ENCODE results near the gene GP1BB.

- TF ChIP-seq SP1 (IDR thresholded peaks at IDR 0.05) (no peak), FOXK2 (IDR thresholded peaks at IDR 0.05) (no peak), ARNT (IDR thresholded peaks at IDR 0.05) (no peak), NFRKB (IDR thresholded peaks at IDR 0.05) (no peak), ELF4 (IDR thresholded peaks at IDR 0.05) (no peak), FOXM1 (IDR thresholded peaks at IDR 0.05; ENCODE audit: borderline replicate concordance) (no peak), BHLHE40 (IDR thresholded peaks at IDR 0.05; ENCODE audit: borderline replicate concordance) (no peak), FOXA1 (IDR thresholded peaks at IDR 0.05) (no peak), PKNOX1 (IDR thresholded peaks at IDR 0.05) (no peak), SUZ12 (IDR thresholded peaks at IDR 0.05) (no peak), TARDBP (IDR thresholded peaks at IDR 0.05) (no peak), L3MBTL2 (conservative IDR thresholded peaks at IDR 0.05) (no peak)
Measured at GRCh38 chr22:19706661-19707151, 16.6 kb upstream of the GP1BB start.

All from HEK293T (cell line).